ENCODE results near the gene SNED1. TPM values are rescaled to one million over a fixed set of nuclear protein-coding genes. Genes with fewer than 3 reads are reported as not detected.
"Not testable (repeated sequence)": the region's sequence is repeated elsewhere in the genome, so short reads cannot be mapped to it uniquely, and the experiment has no call there.

Gene SNED1
- total and polyA plus RNA-seq, 8 donors = 2.0 to 106 (median 16.0) TPM

DNA sequence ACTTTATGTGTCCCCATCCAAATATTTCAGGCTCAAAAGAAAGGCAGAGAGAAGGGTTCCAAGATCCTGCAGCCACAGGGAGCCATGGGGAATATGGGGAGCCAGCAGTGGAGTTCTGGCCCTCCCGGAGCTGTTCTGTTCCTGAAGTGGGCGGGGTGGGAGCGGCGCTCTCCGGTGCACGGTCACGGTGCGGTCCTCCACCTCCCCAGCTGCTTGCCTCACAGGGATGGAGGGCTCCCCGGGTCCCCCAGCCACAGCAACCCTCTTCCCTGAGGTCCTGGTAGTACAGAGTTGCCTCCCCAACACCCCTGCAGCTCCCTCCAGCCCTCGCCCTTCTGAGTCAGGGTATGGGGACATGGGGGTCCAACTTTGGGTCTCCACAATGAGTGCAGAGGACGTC is 26.2 kb upstream of the SNED1 start:
- TF ChIP-seq, protein P1, sequence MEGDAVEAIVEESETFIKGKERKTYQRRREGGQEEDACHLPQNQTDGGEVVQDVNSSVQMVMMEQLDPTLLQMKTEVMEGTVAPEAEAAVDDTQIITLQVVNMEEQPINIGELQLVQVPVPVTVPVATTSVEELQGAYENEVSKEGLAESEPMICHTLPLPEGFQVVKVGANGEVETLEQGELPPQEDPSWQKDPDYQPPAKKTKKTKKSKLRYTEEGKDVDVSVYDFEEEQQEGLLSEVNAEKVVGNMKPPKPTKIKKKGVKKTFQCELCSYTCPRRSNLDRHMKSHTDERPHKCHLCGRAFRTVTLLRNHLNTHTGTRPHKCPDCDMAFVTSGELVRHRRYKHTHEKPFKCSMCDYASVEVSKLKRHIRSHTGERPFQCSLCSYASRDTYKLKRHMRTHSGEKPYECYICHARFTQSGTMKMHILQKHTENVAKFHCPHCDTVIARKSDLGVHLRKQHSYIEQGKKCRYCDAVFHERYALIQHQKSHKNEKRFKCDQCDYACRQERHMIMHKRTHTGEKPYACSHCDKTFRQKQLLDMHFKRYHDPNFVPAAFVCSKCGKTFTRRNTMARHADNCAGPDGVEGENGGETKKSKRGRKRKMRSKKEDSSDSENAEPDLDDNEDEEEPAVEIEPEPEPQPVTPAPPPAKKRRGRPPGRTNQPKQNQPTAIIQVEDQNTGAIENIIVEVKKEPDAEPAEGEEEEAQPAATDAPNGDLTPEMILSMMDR (IDR thresholded peaks at IDR 0.05) = no peak
- TF ChIP-seq POLR2A (IDR thresholded peaks at IDR 0.05) = no peak
- no peak for TF ChIP-seq EP300 (IDR thresholded peaks at IDR 0.05)
- intact Hi-C loops (cut with DNase I; ENCODE audit: low total_unique reads) = no loop called here
- peaks cover 0 to 16% (median 8%) of the 10 kb centered on the region in 4 donors for H3K4me1 ChIP-seq
- peaks cover 0 to 7% (median 0%) of the 10 kb centered on the region in 4 donors for H3K9me3 ChIP-seq
- H3K27ac ChIP-seq = no peak overlapping the region
- DNase-seq = no peak
- H3K36me3 ChIP-seq = no peaks in the 10 kb centered on the region
- H3K27me3 ChIP-seq = peaks cover 0 to 27% (median 6%) of the 10 kb centered on the region in 3 donors
- H3K4me3 ChIP-seq = no peak overlapping the region
- 75 to 89% (median 81%) methylated on average over 11 of the region's 11 CpGs for WGBS, 5 donors

- Histone ChIP-seq H3K4me1 (peaks cover 0 to 11% (median 5%) of the 10 kb centered on the region in 4 donors), H3K27ac (no peak overlapping the region), H3K4me3 (no peak overlapping the region), H3K27me3 (peaks cover 0 to 27% (median 6%) of the 10 kb centered on the region in 3 donors), H3K9me3 (peaks cover 0 to 7% (median 0%) of the 10 kb centered on the region in 4 donors), H3K36me3 (no peaks in the 10 kb centered on the region)
- DNase-seq = peak; percentile 48 to 83
- 27 to 44% (median 32%) methylated on average over 13 to 17 of the region's 17 CpGs for WGBS, 5 donors
- TF ChIP-seq EP300 (IDR thresholded peaks at IDR 0.05) = no peak
- TF ChIP-seq POLR2A (IDR thresholded peaks at IDR 0.05) = no peak
- no peak for TF ChIP-seq POLR2AphosphoS5 (IDR thresholded peaks at IDR 0.05)
- TF ChIP-seq, protein P1 (IDR thresholded peaks at IDR 0.05) = no peak
- intact Hi-C loops (cut with DNase I; ENCODE audit: low total_unique reads) = no loop called here
Measured at GRCh38 chr2:240972636-240973521, 25.5 kb upstream of the SNED1 start.

DNA sequence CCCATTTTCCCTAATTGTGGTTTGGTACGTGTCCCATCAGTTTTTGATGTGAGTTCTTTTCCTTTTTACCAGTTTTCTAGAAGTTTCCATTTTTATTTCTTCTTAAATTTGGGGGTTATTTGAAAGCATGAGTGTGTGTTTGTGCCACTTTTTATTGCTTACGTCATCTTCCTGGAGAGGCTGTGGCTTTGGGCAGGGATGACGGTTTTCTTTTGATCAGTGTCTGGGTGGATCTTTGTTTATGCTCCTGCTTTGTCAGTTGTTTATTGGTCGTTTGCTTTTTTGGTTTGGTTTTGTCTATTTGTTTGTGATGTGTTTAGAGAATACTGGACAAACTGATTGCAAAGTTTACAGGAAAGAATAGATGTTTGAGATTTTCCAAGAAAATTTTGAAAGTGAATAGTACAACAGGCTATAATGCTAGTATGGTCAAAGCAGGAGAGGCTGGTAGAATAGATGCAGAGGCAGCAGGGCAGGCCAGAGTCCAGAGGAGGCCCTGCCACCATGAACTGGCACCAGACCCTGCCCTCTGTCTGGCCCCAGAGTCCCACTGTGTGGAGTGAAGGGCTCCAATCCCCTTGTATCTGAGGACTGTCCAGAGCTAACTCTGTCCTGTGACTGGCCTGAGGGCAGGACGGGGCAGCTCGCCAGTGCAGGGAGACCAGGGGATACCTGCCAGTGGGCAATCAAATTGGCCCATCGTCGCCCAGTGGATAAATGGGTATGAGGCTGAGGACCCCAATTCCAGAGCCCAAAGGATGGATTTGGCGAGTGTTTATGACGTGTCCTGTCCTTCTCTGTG is 23.4 kb upstream of the SNED1 start:
- peaks cover 0 to 7% (median 0%) of the 10 kb centered on the region in 4 donors for H3K9me3 ChIP-seq
- intact Hi-C loops (cut with DNase I; ENCODE audit: low total_unique reads) = no loop called here
- TF ChIP-seq, protein P1 (IDR thresholded peaks at IDR 0.05) = no peak
- TF ChIP-seq POLR2AphosphoS5 (IDR thresholded peaks at IDR 0.05) = no peak
- no peak for TF ChIP-seq POLR2A (IDR thresholded peaks at IDR 0.05)
- no peak for TF ChIP-seq EP300 (IDR thresholded peaks at IDR 0.05)
- no peak overlapping the region for H3K4me3 ChIP-seq
- H3K27ac ChIP-seq = no peak overlapping the region
- H3K27me3 ChIP-seq = peaks cover 0 to 27% (median 6%) of the 10 kb centered on the region in 3 donors
- H3K4me1 ChIP-seq = peaks cover 0 to 11% (median 5%) of the 10 kb centered on the region in 4 donors
- no peak for DNase-seq
- H3K36me3 ChIP-seq = no peaks in the 10 kb centered on the region
- WGBS, 5 donors = 72 to 78% (median 75%) methylated on average over 8 to 10 of the region's 10 CpGs

GRCh38 chr2:240975903-240976302 is 22.5 kb upstream of the SNED1 start:
- H3K9me3 ChIP-seq; intact Hi-C loops (cut with DNase I; ENCODE audit: low total_unique reads): not testable (repeated sequence)

More at GRCh38 chr2:240975903-240976302, 22.5 kb upstream of the SNED1 start:
- H3K4me3 ChIP-seq, DNase-seq, H3K36me3 ChIP-seq, H3K27ac ChIP-seq: not testable (repeated sequence)
- H3K27me3 ChIP-seq = peaks cover 0 to 27% (median 6%) of the 10 kb centered on the region in 3 donors
- H3K4me1 ChIP-seq = peaks cover 0 to 11% (median 5%) of the 10 kb centered on the region in 4 donors
- 69 to 80% (median 78%) methylated on average over 4 of the region's 4 CpGs for WGBS, 5 donors
